HG02943 (cell line): ENCODE results near the gene SAPCD2.

ENCODE experiments used
- ATAC-seq: cut with Tn5 transposase; IDR thresholded peaks from one replicate; pipeline ENCODE4 v1.9.1; 2021; ENCODE audit warnings: mild to moderate bottlenecking, low read depth, moderate library complexity; ENCODE audit not compliant: unreplicated experiment

The SAPCD2 gene

DNA sequence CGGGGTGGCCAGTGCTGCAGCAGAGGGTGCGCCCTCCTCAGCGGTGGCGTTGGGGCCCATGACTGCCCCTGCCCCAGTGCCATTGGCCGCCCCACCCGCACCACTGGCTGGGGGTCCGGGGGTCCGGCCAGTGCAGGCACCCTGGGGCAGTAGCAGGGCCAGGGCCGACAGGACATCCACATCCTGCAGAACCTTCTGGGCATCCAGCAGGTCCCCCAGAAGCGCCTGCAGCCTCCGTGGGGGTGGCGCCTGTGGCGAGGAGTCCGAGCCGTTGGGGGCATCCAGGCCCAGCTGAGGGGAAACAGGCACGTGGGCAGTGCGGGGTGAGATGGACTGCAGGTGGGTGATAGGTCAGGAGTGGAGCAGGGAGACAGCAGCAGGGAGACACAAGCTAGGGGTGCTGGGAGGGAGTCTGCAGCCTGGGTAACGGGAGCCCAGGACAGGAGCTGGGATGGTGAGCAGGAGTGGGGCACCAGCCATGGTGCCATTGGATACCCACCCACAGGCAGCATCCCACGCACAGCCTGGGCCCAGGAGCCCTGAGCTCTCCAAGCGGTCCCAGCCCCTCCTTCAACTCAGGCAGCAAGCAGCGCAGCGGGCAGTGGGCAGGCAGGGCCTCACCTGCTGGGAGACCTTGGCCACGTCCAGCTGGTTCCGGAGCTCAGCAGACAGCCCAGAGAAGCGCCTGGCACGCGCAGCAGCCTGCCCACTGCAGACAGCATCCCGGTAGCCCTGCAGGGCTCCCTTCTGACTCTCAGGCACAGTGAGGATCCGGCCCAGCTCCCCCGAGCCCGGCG, 49.4 kb downstream of the SAPCD2 start:
- ATAC-seq, result no peak

DNA sequence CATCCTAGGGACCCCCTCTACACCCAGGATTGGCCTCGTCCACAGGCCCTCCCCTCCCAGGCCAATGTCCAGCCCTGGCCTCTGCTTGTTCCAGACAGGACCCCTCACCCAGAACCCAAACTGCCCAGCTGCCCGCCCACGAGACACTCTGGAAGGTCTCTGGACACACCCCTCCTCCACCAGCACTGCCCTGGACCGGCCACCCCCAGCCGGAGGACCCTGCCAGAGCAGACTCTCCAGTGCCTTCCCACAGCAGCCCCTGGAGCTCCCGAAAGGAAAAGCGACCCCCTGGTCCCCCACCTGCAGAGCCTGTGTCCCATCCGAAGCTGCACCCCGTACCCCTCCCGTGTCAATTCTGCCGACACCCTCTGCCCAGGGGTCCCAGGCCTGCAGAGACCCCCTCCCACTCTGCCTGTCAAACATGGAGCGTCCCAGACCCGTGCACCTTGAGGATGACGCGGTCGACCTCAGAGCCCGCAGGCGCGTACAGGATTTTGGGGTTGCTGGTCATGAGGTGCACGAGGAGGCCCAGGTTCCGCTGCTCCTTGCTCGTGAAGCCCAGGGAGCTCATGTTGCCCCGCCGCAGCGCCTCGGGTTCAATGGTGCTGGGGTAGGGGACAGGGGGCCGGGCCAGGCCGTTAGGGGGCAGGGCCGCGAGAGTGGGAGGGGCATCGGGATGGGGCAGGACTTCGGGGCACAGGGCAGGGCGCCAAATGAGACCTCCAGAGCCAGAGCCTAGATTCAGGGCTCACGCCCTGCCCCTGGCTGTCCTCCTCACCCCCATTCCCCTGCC, 50.3 kb downstream of the SAPCD2 start:
- no peak for ATAC-seq

DNA sequence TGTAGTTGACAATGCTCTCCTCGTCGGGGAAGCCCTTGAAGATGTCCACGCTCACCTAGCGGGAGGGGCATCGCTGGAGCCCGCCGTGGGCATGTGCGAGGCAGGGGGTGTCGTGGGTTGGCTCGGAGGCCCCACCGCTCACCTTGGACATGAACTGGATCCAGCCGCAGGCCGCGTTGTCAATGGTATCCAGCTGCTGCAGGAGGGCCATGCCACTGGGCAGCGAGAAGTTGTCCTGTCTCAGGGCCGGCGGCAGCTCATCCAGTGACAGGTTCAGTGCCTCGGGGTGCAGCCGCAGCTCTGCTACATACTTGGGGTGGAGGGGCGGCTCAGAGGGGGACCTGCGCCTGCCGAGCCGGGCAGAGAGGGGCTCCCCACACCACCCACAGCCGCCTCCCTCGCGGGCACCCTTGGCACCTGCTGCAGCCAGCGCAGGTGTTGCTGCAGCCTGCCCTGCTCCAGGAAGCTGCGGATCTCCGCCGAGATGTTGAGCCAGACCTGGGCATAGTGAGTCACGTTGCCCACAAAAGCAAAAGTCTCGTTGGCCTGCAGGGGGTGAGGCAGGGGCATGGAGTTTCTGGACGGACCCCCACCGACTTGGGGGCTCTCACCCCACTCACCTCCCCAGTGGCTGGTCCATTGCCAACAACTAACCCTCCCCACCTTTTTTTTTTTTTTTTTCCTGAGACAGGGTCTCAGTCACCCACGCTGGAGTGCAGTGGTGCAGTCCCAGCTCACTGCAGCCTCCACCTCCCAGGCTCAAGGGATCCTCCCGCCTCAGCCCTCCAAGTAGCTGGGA, 51.4 kb downstream of the SAPCD2 start:
- ATAC-seq, result no peak

DNA sequence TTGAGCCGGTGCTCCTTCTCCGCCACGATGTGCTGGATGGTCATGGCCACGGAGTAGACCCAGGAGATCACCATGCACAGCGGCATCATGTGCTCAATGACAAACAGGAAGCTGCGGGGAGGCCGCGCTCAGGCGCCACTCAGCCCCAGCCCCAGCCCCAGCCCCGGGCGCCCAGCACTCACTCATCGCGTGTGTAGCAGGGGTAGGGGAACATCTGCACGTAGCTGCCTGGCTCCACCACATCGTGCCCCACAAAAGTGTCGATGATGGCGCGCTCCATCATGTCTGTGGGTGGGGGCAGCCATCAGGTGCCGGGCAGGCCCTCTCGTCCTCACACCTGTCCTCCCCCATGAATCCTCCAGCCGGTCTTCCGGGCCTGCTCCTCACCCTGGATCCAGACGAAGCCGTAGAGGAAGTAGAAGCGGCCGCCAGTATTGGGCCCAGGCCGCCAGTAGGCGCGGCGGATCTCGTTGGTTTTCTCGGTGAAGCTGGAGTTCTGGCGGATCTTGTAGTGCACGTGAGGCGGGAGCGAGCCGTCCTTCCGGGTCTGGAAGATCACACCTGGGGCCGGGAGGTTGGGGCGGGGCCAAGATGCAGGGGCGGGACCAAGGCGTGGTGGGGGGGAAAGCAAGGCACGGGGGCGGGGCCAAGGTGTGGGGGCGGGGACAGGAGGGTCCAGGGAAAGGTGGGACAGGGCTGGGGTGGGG, 52.4 kb downstream of the SAPCD2 start:
- no peak for ATAC-seq

DNA sequence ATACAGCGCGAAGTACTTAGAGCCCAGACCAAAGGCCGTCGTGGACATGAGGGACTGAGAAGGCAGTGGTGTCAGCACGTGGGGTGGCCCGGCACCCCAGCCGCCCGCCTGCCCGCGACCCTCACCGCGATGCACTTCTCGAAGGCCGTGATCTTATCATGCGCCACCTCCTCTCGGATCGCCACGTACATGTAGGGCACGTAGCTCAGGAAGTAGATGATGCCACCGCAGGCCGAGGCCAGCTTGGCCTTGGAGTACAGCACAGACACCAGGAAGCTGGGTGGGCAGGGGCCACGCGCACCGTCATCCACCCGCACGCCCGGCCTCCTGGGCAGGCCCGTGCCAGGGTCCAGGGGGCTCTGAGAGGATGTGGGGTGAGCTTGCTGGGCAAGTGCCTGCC, 53.3 kb downstream of the SAPCD2 start:
- ATAC-seq, result no peak

DNA sequence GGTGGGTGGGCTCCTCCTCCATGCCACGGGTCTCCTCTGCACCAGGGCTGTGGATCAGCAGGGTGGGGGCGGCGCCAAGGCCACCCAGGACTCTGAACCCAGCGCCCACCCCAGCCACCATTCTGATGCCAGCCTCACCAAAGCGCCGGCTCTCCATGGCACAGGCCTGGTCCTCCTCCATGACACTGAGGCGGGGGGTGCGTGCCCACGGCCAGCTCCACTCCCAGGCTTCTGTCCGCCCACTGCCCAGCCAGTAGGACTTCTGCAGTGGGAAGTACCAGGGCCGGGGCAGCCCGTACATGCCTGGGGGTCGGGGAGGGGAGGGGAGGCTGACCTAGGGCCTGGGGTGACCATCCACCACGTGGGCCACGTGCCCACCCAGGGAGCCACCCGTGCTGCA, 53.9 kb downstream of the SAPCD2 start:
- ATAC-seq, result no peak

DNA sequence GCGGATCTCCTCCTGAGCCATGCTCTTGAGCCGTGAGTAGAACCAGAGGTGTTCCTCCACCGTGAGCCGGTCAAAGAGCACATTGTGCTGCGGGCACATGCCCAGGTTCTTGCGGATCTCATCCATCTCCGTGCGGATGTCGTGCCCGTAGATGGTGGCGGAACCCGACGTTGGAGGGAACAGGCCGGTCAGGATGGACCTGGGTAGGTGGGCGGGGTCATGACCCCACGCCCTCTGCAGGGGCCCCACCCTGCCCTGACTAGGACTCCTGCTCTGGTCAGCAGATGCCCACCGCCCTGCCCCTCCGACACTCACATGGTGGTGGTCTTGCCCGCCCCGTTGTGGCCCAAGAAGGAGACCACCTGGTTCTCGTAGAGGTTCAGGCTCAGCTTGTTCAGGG, 54.4 kb downstream of the SAPCD2 start:
- ATAC-seq, result no peak

DNA sequence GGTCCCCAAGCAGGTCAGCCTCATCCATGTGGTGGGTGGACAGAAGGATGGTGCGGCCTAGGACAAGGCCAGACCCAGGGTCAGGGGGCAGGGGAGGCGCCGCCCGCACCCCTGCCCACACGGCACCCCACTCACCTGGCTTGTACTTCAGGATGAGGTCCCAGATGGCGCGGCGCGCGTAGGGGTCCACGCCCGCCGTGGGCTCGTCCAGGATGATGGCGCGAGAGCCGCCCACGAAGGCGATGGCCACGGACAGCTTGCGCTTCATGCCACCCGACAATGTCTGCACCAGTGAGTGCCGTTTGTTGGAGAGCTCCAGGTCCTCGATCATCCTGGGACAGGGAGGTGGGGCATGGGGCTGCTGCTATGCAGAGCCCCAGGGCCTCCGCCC, 54.8 kb downstream of the SAPCD2 start:
- ATAC-seq, result no peak

DNA sequence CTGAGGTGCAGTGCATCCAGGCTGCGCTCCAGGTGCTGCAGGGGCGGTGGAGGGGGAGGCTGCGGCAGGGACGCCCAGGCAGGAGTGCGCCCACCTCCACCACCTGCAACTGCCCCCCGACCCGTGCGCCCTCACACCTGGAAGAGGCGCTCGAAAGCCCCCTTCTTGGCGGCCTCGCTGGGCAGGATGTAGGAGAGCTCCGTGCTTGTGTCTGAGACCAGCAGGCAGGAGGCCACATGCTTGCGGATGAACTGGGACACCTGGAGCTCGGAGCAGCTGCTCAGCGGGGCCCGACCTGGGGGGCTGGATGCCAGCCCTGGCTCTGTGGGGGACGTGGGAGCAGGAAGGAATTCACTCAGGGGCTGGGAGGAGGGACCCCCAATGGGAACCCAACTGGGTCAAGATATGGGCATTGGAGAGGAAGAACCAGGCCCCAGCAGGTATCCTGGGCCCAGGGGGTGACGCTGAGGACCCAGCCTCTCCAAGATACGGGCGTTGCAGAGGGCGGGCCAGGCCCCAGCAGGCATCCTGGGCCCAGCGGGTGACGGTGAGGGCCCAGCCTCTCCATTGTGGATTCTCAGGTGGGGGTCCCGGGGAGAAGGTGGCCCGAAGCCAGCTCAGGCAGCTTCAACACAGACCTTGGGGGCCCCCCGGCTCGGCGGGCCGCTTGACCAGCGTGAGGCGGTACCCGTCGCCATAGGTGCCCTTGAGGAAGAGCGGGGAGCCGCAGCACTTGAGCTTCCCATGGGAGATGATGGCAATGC, 55.4 kb downstream of the SAPCD2 start:
- no peak for ATAC-seq

DNA sequence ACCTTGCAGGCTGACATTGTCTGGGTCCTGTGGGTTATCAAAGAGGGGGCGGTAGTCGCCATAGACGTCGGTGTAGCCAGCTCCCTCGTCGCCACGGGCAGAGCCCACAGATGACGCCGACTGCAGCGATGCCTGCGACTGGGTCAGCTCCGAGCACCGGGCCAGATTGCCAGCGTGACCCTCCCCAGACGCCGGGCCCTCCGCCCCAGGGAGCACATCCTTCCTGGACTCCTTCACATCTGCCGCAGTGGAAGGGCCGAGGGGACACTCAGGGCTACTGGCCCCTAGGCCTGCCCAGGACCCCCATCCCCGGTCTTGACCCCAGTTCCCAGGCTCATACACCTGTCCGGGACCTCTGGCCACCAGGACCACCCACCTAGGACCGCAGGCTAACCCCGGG, 56.2 kb downstream of the SAPCD2 start:
- ATAC-seq, result no peak

DNA sequence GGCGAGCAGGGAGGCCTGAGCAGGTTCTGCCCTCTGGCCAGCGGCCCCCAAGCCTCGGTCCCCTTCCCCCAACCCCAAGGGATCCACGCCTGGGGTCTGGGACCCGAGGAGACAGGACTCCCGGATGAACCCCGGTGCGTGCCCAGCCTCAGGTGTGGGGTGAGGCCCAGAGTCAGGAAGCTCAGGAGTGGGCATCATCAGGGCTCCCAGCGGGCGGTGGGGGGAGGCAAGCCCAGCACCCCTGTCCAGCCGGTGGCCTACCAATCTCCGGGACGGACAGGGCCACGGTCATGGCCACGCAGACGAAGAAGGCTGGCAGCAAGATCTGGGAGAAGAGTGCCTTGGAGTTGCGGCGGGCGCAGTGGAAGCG, 56.8 kb downstream of the SAPCD2 start:
- ATAC-seq, result no peak

DNA sequence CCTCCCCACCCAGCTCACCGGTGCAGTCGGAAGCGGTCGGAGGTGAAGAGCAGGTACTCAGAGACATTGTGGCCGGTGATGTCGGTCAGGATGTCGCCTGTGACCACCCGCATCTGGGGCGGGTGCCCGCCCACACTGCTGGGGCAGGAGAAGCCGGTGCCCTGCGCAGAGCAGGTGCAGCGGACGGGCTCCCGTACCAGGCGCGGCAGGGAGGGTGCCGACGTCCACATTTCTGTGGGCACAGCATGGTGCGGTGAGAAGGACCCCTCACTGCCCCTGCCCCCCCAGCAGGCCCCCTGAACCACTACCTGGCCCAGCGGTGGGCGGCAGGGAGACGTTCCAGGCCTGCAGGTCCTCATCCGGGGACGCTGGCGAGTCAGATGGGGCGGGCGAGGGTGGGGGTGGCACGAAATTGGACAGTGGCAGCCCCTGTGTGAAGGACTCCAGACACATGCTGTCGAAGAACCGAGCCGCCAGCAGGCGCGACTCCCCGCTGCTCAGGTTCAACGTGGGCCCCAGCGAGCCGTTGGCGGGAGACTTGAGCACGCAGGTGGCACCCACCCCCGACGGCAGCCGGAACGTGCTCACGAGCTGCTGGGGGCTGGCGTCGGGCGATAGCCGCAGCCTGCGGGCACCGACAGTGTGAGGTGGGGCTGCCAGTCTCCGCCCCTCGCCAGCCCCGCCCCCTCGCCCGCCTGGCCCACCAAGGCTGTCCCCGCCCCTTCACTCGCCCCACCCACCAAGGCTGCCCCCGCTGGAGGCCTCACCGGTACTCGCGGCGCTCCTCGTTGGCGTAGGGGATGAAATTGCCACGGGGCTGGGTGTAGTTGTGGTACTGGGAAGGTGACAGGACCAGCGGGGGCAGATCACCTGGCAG, 57.4 kb downstream of the SAPCD2 start:
- no peak for ATAC-seq
